ENCODE results near the gene AMN. TPM values are rescaled to one million over a fixed set of nuclear protein-coding genes. Genes with fewer than 3 reads are reported as not detected.

The AMN gene
- total RNA-seq, 1 experiment from 2014 or later = 70.7 TPM

GRCh38 chr14:102897299-102898027, 25.0 kb upstream of the AMN start:
- POLR2A ChIA-PET = no interaction called here
- no peaks in the 10 kb centered on the region for H3K36me3 ChIP-seq (ENCODE audit: control insufficient read depth, insufficient read depth, low read length)
- no TSS peak for BruUV-seq (replicated peaks)
- Mint-ChIP-seq H3K9me3 (ENCODE audit: unreplicated experiment) (no peaks in the 10 kb centered on the region), H3K4me1 (ENCODE audit: low read depth, unreplicated experiment) (no peaks in the 10 kb centered on the region), H3K27ac (ENCODE audit: unreplicated experiment) (no peak overlapping the region), H3K27me3 (ENCODE audit: insufficient read depth, unreplicated experiment) (no peaks in the 10 kb centered on the region), H3K4me3 (ENCODE audit: unreplicated experiment) (no peak overlapping the region), H3K36me3 (ENCODE audit: insufficient read depth, unreplicated experiment) (peaks cover 16% of the 10 kb centered on the region)
- H3K4me1 ChIP-seq = no peaks in the 10 kb centered on the region
- H3K9me3 ChIP-seq = no peaks in the 10 kb centered on the region
- DNase-seq = no peak
- no peak for TF ChIP-seq CTCF (IDR thresholded peaks at IDR 0.05; ENCODE audit: insufficient read depth in 1 of 2, low read depth in 1 of 2, low read length in 1 of 2, severe bottlenecking in 1 of 2, unreplicated experiment in 1 of 2)
- H3K4me3 ChIP-seq (ENCODE audit: low read depth, low read length) = no peak overlapping the region
- CTCF ChIA-PET = no interaction called here
- intact Hi-C loops (cut with micrococcal nuclease; ENCODE audit: unreplicated experiment) = no loop called here
- H3K27me3 ChIP-seq (replicated peaks; ENCODE audit: control insufficient read depth, insufficient read depth, low read length) = no peaks in the 10 kb centered on the region

DNA sequence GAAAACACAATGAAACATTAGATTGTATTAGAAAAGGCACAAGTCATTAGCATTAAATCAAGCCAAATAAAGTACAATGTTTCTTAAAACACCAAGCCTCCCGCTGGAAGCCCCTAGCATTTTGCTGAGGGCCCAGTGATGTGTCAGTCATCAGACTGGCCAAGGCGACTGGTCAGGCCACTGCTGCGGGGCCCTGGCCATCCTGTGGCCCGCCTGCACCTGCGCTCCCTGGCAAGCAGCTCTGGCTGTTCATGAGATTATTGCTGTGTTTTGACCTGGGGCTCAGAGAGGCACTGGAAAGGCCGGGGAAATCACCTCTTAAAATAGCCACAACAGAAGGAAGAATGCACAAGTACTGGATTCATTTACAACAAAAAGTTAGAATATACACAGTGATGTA, 24.2 kb upstream of the AMN start:
- Histone ChIP-seq H3K36me3 (ENCODE audit: control insufficient read depth, insufficient read depth, low read length) (no peaks in the 10 kb centered on the region), H3K9me3 (no peaks in the 10 kb centered on the region), H3K4me3 (ENCODE audit: low read depth, low read length) (no peak overlapping the region), H3K4me1 (no peaks in the 10 kb centered on the region), H3K27me3 (replicated peaks; ENCODE audit: control insufficient read depth, insufficient read depth, low read length) (no peaks in the 10 kb centered on the region)
- no peak overlapping the region for H3K27ac Mint-ChIP-seq (ENCODE audit: unreplicated experiment)
- ChIA-PET CTCF (no interaction called here), POLR2A (no interaction called here)
- no peaks in the 10 kb centered on the region for H3K27me3 Mint-ChIP-seq (ENCODE audit: insufficient read depth, unreplicated experiment)
- DNase-seq = no peak
- H3K36me3 Mint-ChIP-seq (ENCODE audit: insufficient read depth, unreplicated experiment) = peaks cover 20% of the 10 kb centered on the region
- H3K4me1 Mint-ChIP-seq (ENCODE audit: low read depth, unreplicated experiment) = no peaks in the 10 kb centered on the region
- BruUV-seq (replicated peaks) = no TSS peak
- intact Hi-C loops (cut with micrococcal nuclease; ENCODE audit: unreplicated experiment) = no loop called here
- no peaks in the 10 kb centered on the region for H3K9me3 Mint-ChIP-seq (ENCODE audit: unreplicated experiment)
- H3K4me3 Mint-ChIP-seq (ENCODE audit: unreplicated experiment) = no peak overlapping the region
- TF ChIP-seq CTCF (IDR thresholded peaks at IDR 0.05; ENCODE audit: insufficient read depth in 1 of 2, low read depth in 1 of 2, low read length in 1 of 2, severe bottlenecking in 1 of 2, unreplicated experiment in 1 of 2) = no peak

GRCh38 chr14:102898776-102899515, 23.5 kb upstream of the AMN start:
- TF ChIP-seq CTCF (IDR thresholded peaks at IDR 0.05; ENCODE audit: insufficient read depth in 1 of 2, low read depth in 1 of 2, low read length in 1 of 2, severe bottlenecking in 1 of 2, unreplicated experiment in 1 of 2) = no peak
- intact Hi-C loops (cut with micrococcal nuclease; ENCODE audit: unreplicated experiment) = no loop called here
- no peak for DNase-seq
- no peaks in the 10 kb centered on the region for H3K9me3 ChIP-seq
- Mint-ChIP-seq H3K27ac (ENCODE audit: unreplicated experiment) (no peak overlapping the region), H3K27me3 (ENCODE audit: insufficient read depth, unreplicated experiment) (no peaks in the 10 kb centered on the region), H3K9me3 (ENCODE audit: unreplicated experiment) (no peaks in the 10 kb centered on the region), H3K4me1 (ENCODE audit: low read depth, unreplicated experiment) (no peaks in the 10 kb centered on the region), H3K4me3 (ENCODE audit: unreplicated experiment) (no peak overlapping the region), H3K36me3 (ENCODE audit: insufficient read depth, unreplicated experiment) (peaks cover 20% of the 10 kb centered on the region)
- no peak overlapping the region for H3K4me3 ChIP-seq (ENCODE audit: low read depth, low read length)
- H3K4me1 ChIP-seq = no peaks in the 10 kb centered on the region
- CTCF ChIA-PET = no interaction called here
- POLR2A ChIA-PET = no interaction called here
- H3K36me3 ChIP-seq (ENCODE audit: control insufficient read depth, insufficient read depth, low read length) = no peaks in the 10 kb centered on the region
- no TSS peak for BruUV-seq (replicated peaks)
- no peaks in the 10 kb centered on the region for H3K27me3 ChIP-seq (replicated peaks; ENCODE audit: control insufficient read depth, insufficient read depth, low read length)
